Measurements from ENCODE around the gene DACH2.

DACH2 gene

GRCh38 chrX:86329174-86329573 is 180.9 kb downstream of the DACH2 start:
- no peak for DNase-seq

GRCh38 chrX:86348669-86349068 is 200.4 kb downstream of the DACH2 start:
- DNase-seq: no peak

- DNase-seq: no peak
Measured at GRCh38 chrX:86349115-86349514, 200.9 kb downstream of the DACH2 start.

- DNase-seq: no peak
Measured at GRCh38 chrX:86369847-86370630, 221.8 kb downstream of the DACH2 start.

GRCh38 chrX:86370927-86371326 is 222.7 kb downstream of the DACH2 start:
- no peak for DNase-seq

- DNase-seq: no peak
Measured at GRCh38 chrX:86379209-86379608, 231.0 kb downstream of the DACH2 start.

GRCh38 chrX:86383681-86384540 is 235.7 kb downstream of the DACH2 start:
- no peak for DNase-seq

GRCh38 chrX:86407371-86407770 is 259.1 kb downstream of the DACH2 start:
- DNase-seq: no peak

GRCh38 chrX:86421771-86422170 is 273.5 kb downstream of the DACH2 start:
- DNase-seq: no peak

- no peak for DNase-seq
Measured at GRCh38 chrX:86436116-86436515, 287.9 kb downstream of the DACH2 start.

GRCh38 chrX:86455495-86455894 is 307.2 kb downstream of the DACH2 start:
- DNase-seq: no peak

- no peak for DNase-seq
Measured at GRCh38 chrX:86460760-86461159, 312.5 kb downstream of the DACH2 start.

GRCh38 chrX:86504297-86504696 is 356.0 kb downstream of the DACH2 start:
- no peak for DNase-seq

- no peak for DNase-seq
Measured at GRCh38 chrX:86507331-86507730, 359.1 kb downstream of the DACH2 start.

- DNase-seq: no peak
Measured at GRCh38 chrX:86579777-86580176, 431.5 kb downstream of the DACH2 start.

- DNase-seq: no peak
Measured at GRCh38 chrX:86604607-86605006, 456.4 kb downstream of the DACH2 start.

GRCh38 chrX:86696951-86697350 is 548.7 kb downstream of the DACH2 start:
- DNase-seq: no peak

GRCh38 chrX:86711531-86712180 is 563.4 kb downstream of the DACH2 start:
- DNase-seq: no peak

GRCh38 chrX:86714441-86714840 is 566.2 kb downstream of the DACH2 start:
- DNase-seq: no peak

GRCh38 chrX:86724277-86724676 is 576.0 kb downstream of the DACH2 start:
- no peak for DNase-seq

- DNase-seq: no peak
Measured at GRCh38 chrX:86747091-86747490, 598.8 kb downstream of the DACH2 start.

- DNase-seq: no peak
Measured at GRCh38 chrX:86805241-86805640, 657.0 kb downstream of the DACH2 start.

- DNase-seq: no peak
Measured at GRCh38 chrX:86806786-86807185, 658.5 kb downstream of the DACH2 start.

GRCh38 chrX:86809651-86810050 is 661.4 kb downstream of the DACH2 start:
- DNase-seq: no peak

Data from activated gamma-delta T cell treated with Interleukin-2 at 50 U/mL for 16 hours (primary cell).